ENCODE results near the gene RAPGEFL1.
"Not testable (repeated sequence)": the region's sequence is repeated elsewhere in the genome, so short reads cannot be mapped to it uniquely, and the experiment has no call there.

RAPGEFL1 gene

GRCh38 chr17:40177275-40177874 lies at the start of gene RAPGEFL1:
RAPGEFL1 (plus strand) TSS chr17:40177470; CDS start chr17:40177862, 392 bp downstream.
- DNase-seq (ENCODE audit: low spot score), result peak; percentile 83

- no peak for DNase-seq (ENCODE audit: low spot score)
These were observed 47.8 kb upstream of the RAPGEFL1 start for GRCh38 chr17:40129498-40129897.

- DNase-seq (ENCODE audit: low spot score), result no peak
These were observed 46.8 kb upstream of the RAPGEFL1 start for GRCh38 chr17:40130352-40131042.

- DNase-seq (ENCODE audit: low spot score), result no peak
These were observed 43.1 kb upstream of the RAPGEFL1 start for GRCh38 chr17:40134184-40134583.

GRCh38 chr17:40135817-40136216 lies 41.5 kb upstream of the RAPGEFL1 start:
- no peak for DNase-seq (ENCODE audit: low spot score)

GRCh38 chr17:40139566-40140058 lies 37.7 kb upstream of the RAPGEFL1 start:
- no peak for DNase-seq (ENCODE audit: low spot score)

GRCh38 chr17:40143166-40143565 lies 34.1 kb upstream of the RAPGEFL1 start:
- not testable (repeated sequence) for DNase-seq (ENCODE audit: low spot score)

GRCh38 chr17:40145476-40145875 lies 31.8 kb upstream of the RAPGEFL1 start:
- no peak for DNase-seq (ENCODE audit: low spot score)

- DNase-seq (ENCODE audit: low spot score), result no peak
These were observed 28.7 kb upstream of the RAPGEFL1 start for GRCh38 chr17:40148527-40148926.

- no peak for DNase-seq (ENCODE audit: low spot score)
These were observed 27.0 kb upstream of the RAPGEFL1 start for GRCh38 chr17:40150276-40150675.

GRCh38 chr17:40151414-40151963 lies 25.8 kb upstream of the RAPGEFL1 start:
- no peak for DNase-seq (ENCODE audit: low spot score)

GRCh38 chr17:40153603-40154236 lies 23.6 kb upstream of the RAPGEFL1 start:
- DNase-seq (ENCODE audit: low spot score), result no peak

- DNase-seq (ENCODE audit: low spot score), result no peak
These were observed 19.3 kb upstream of the RAPGEFL1 start for GRCh38 chr17:40157973-40158372.

GRCh38 chr17:40158438-40159013 lies 18.7 kb upstream of the RAPGEFL1 start:
- no peak for DNase-seq (ENCODE audit: low spot score)

GRCh38 chr17:40159456-40159855 lies 17.8 kb upstream of the RAPGEFL1 start:
- DNase-seq (ENCODE audit: low spot score), result no peak

- no peak for DNase-seq (ENCODE audit: low spot score)
These were observed 9.5 kb upstream of the RAPGEFL1 start for GRCh38 chr17:40167685-40168261.

- peak; percentile 77 for DNase-seq (ENCODE audit: low spot score)
These were observed 8.9 kb upstream of the RAPGEFL1 start for GRCh38 chr17:40168262-40168832.

GRCh38 chr17:40170325-40170724 lies 6.9 kb upstream of the RAPGEFL1 start:
- DNase-seq (ENCODE audit: low spot score), result no peak

GRCh38 chr17:40171750-40172149 lies 5.5 kb upstream of the RAPGEFL1 start:
- DNase-seq (ENCODE audit: low spot score), result no peak

- DNase-seq (ENCODE audit: low spot score), result no peak
These were observed 4.0 kb upstream of the RAPGEFL1 start for GRCh38 chr17:40173091-40173777.

- no peak for DNase-seq (ENCODE audit: low spot score)
These were observed 3.5 kb upstream of the RAPGEFL1 start for GRCh38 chr17:40173778-40174135.
